HCT116 (cell line): ENCODE measurements around the gene CEND1. TPM values are rescaled to one million over a fixed set of nuclear protein-coding genes. Genes with fewer than 3 reads are reported as not detected.

Experiments
- ATAC-seq: fragments of 200-7000 bp; cut with Tn5 transposase; 2 replicates; pipeline ENCODE4 v1.9.1; 2020; ENCODE audit warnings: mild to moderate bottlenecking, moderate library complexity
- BruUV-seq: library from RNA; stranded (reverse); fragments of 400-500 nt; replicated peaks from 2 replicates; lab custom pipeline; 2021; lab: Mats Ljungman, UMichigan
- CTCF ChIA-PET: fragments of 300-600 bp; sonication (Branson Sonifier 250); formaldehyde crosslinking; loops from one replicate; lab custom pipeline; 2021; ENCODE audit warnings: antibody characterized with exemption; lab: Charles Lee
- POLR2A ChIA-PET: fragments of 300-600, 350-600 bp; sonication (Branson Sonifier 250); formaldehyde crosslinking; loops from one replicate; lab custom pipeline; 2021; ENCODE audit warnings: antibody characterized with exemption; lab: Charles Lee
- RAD21 ChIA-PET, 2 experiments: fragments of 300-600 bp; sonication (Branson Sonifier 250); formaldehyde crosslinking; loops; one replicate each; lab custom pipeline; 2023; ENCODE audit warnings: low total read pairs in 2 of 2; ENCODE audit not compliant: uncharacterized antibody in 2 of 2, unreplicated experiment in 2 of 2, low non-redundant PET in 1 of 2; lab: Charles Lee
- DNase-seq: peaks from one replicate; pipeline ENCODE4 v3.0.0-alpha.2; 2010; ENCODE audit warnings: low read depth, low spot score
- H2AFZ ChIP-seq: fragments of 200-600 bp; shearing (Covaris generic), sonication (generic); 2 replicates; pipeline ENCODE4 v1.6.1; 2017; ENCODE audit warnings: low read depth, mixed run types, mixed read lengths, antibody characterized with exemption, low read length; ENCODE audit not compliant: poor library complexity, severe bottlenecking
- H3K27ac ChIP-seq: 2 replicates; pipeline ENCODE4 v1.5.1; 2012; ENCODE audit warnings: low read depth, low read length
- H3K27me3 ChIP-seq: fragments of 200-600 bp; sonication (generic); 2 replicates; pipeline ENCODE4 v1.6.1; 2016; ENCODE audit warnings: mixed run types, low read length, mixed read lengths; ENCODE audit not compliant: insufficient read depth
- H3K36me3 ChIP-seq, 2 experiments: fragments of 200-500 bp in 1 of 2; fragments of 200-600 bp in 1 of 2; sonication (Bioruptor generic) in 1 of 2; sonication (generic) in 1 of 2; 2 replicates each; pipeline versions ENCODE4 v1.5.1 to v1.6.1; 2014 to 2016; ENCODE audit warnings: low read length in 2 of 2, inconsistent platforms in 1 of 2, mixed read lengths in 1 of 2, mixed run types in 1 of 2; ENCODE audit not compliant: insufficient read depth in 2 of 2, control insufficient read depth in 1 of 2
- H3K4me1 ChIP-seq, 2 experiments: fragments of 200-600 bp in 1 of 2; sonication (generic) in 1 of 2; 2 replicates each; pipeline versions ENCODE4 v1.5.1 to v1.6.1; 2012 to 2017; ENCODE audit warnings: low read length in 2 of 2, inconsistent platforms in 1 of 2, mild to moderate bottlenecking in 1 of 2, mixed read lengths in 1 of 2, mixed run types in 1 of 2, moderate library complexity in 1 of 2; ENCODE audit not compliant: insufficient read depth in 2 of 2, control insufficient read depth in 1 of 2
- H3K4me2 ChIP-seq: fragments of 200-600 bp; sonication (generic); 2 replicates; pipeline ENCODE4 v1.6.1; 2017; ENCODE audit warnings: mixed run types, low read length, mixed read lengths
- H3K4me3 ChIP-seq, 2 experiments: fragments of 200-600 bp in 1 of 2; sonication (generic) in 1 of 2; replicated peaks in 1 of 2; 2 replicates each; pipeline ENCODE4 v1.5.1; 2011 to 2016; ENCODE audit warnings: low read length in 2 of 2, control low read depth in 1 of 2, low read depth in 1 of 2, mild to moderate bottlenecking in 1 of 2, mixed read lengths in 1 of 2, mixed run types in 1 of 2
- H3K79me2 ChIP-seq: fragments of 200-600 bp; sonication (generic); 2 replicates; pipeline ENCODE4 v1.6.1; 2017; ENCODE audit warnings: mild to moderate bottlenecking, mixed run types, low read length, moderate library complexity, mixed read lengths; ENCODE audit not compliant: insufficient read depth
- H3K9ac ChIP-seq: fragments of 200-600 bp; sonication (generic); 2 replicates; pipeline ENCODE4 v1.6.1; 2016; ENCODE audit warnings: low read length, mixed read lengths
- H3K9me2 ChIP-seq: fragments of 200-600 bp; sonication (generic), shearing (Covaris generic); 2 replicates; pipeline ENCODE4 v1.6.1; 2017; ENCODE audit warnings: mixed run types, mild to moderate bottlenecking, moderate library complexity; ENCODE audit not compliant: insufficient read depth
- H3K9me3 ChIP-seq, 2 experiments: fragments of 200-500 bp in 1 of 2; fragments of 200-600 bp in 1 of 2; sonication (Bioruptor generic) in 1 of 2; sonication (generic) in 1 of 2; 2 replicates each; pipeline ENCODE4 v1.6.1; 2014 to 2017; ENCODE audit warnings: low read length in 2 of 2, mixed read lengths in 2 of 2, inconsistent platforms in 1 of 2, low read depth in 1 of 2, mild to moderate bottlenecking in 1 of 2, mixed run types in 1 of 2, moderate library complexity in 1 of 2; ENCODE audit not compliant: control insufficient read depth in 1 of 2, insufficient read depth in 1 of 2
- H4K20me1 ChIP-seq: fragments of 200-600 bp; sonication (generic), shearing (Covaris generic); 2 replicates; pipeline ENCODE4 v1.6.1; 2017; ENCODE audit warnings: mixed run types, mild to moderate bottlenecking, moderate library complexity; ENCODE audit not compliant: insufficient read depth
- CBX3 ChIP-seq: IDR thresholded peaks from 2 replicates; pipeline ENCODE4 v1.6.1; 2012; ENCODE audit warnings: low read depth
- CEBPB ChIP-seq: IDR thresholded peaks from 2 replicates; pipeline ENCODE4 v1.6.1; 2012; ENCODE audit warnings: low read depth
- EGR1 ChIP-seq: IDR thresholded peaks from 2 replicates; pipeline ENCODE4 v1.6.1; 2012; ENCODE audit warnings: low read depth
- FOSL1 ChIP-seq: IDR thresholded peaks from 2 replicates; pipeline ENCODE4 v1.6.1; 2012; ENCODE audit warnings: low read depth
- POLR2AphosphoS5 ChIP-seq: IDR thresholded peaks from 2 replicates; pipeline ENCODE4 v1.6.1; 2011; ENCODE audit warnings: mild to moderate bottlenecking, low read depth, low read length, moderate library complexity
- RAD21 ChIP-seq: IDR thresholded peaks from 2 replicates; pipeline ENCODE4 v1.6.1; 2012; ENCODE audit warnings: low read depth, mild to moderate bottlenecking
- SIN3A ChIP-seq: IDR thresholded peaks from 2 replicates; pipeline ENCODE4 v1.6.1; 2012; ENCODE audit warnings: low read depth
- SP1 ChIP-seq: IDR thresholded peaks from 2 replicates; pipeline ENCODE4 v1.6.1; 2012; ENCODE audit warnings: low read depth
- ZFX ChIP-seq: fragments of 450-650 bp; IDR thresholded peaks from 2 replicates; pipeline ENCODE4 v1.6.1; 2017
- ZNF274 ChIP-seq: fragments of 200-500 bp; sonication (Bioruptor generic); IDR thresholded peaks from 2 replicates; pipeline ENCODE4 v1.6.1; 2014; ENCODE audit warnings: mild to moderate bottlenecking, low read depth, low read length, inconsistent platforms
- intact Hi-C: fragments of 100-400 bp; cut with micrococcal nuclease; formaldehyde crosslinking; loops from 2 replicates; pipeline ENCODE4 v1.10.0; 2022
- total RNA-seq: library from RNA; stranded (reverse); gene quantifications from one replicate; pipeline ENCODE4 v1.2.1, GENCODE V29; 2021; ENCODE audit not compliant: unreplicated experiment
- TF ChIP-seq, protein P1 (sequence below), 3 experiments: fragments of 200-600 bp in 1 of 3; sonication (generic) in 1 of 3; IDR thresholded peaks in 2 of 3; conservative IDR thresholded peaks in 1 of 3; 2 replicates each; pipeline ENCODE4 v1.5.1; 2012 to 2017; ENCODE audit warnings: low read depth in 2 of 3, low read length in 2 of 3, antibody characterized with exemption in 1 of 3, borderline replicate concordance in 1 of 3, control low read depth in 1 of 3, mild to moderate bottlenecking in 1 of 3, mixed read lengths in 1 of 3, mixed run types in 1 of 3, moderate library complexity in 1 of 3; ENCODE audit not compliant: insufficient read depth in 1 of 3
- TF ChIP-seq, protein P2 (sequence below): IDR thresholded peaks from 2 replicates; pipeline ENCODE4 v1.6.1; 2012; ENCODE audit warnings: low read depth

The CEND1 gene
- total RNA-seq, 1 experiment from 2014 or later, result 0.27 TPM

DNA sequence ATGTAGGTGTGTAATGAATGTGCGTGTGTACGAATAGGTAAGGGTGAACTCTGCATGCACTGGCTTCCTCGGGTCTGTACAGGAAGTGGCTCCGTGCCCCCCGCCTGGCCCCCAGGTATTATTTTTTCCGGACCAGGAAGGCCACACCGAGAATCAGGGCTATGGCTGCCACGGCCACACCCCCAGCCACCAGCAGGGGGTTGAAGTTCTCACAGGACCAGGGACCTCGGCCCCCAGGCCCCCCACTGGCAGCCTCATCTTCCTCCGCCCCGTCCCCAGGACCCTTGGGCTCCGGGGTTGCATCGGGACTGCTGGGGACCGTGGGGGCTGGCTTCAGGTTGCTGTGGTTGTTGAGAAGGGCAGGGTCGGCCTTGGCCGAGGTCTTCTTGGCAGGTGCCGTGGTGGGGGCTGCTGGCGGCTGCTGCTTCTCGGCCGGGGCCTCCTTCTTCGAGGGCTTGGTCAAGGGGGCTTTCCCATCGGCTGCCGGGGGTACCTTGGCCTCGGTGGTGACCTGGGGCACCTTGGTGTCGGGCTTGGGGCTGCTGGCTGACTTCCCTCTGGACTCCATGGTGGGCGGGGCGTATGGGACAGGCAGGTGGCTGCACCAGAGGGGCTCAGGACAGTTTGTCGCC, 1.8 kb downstream of the CEND1 start:
- intact Hi-C loops, result no loop called here
- BruUV-seq, result no TSS peak
- no peak for ATAC-seq
- H3K4me2 ChIP-seq, result no peak overlapping the region
- no peaks in the 10 kb centered on the region for H3K79me2 ChIP-seq
- no peaks in the 10 kb centered on the region for H3K9me3 ChIP-seq
- no peak for DNase-seq
- H3K4me3 ChIP-seq, result no peak overlapping the region
- H3K9me2 ChIP-seq, result no peaks in the 10 kb centered on the region
- H3K9ac ChIP-seq, result no peak overlapping the region
- H3K4me1 ChIP-seq, result peaks cover 13 to 25% of the 10 kb centered on the region in 2 experiments
- H2AFZ ChIP-seq, result no peak overlapping the region
- no peak for TF ChIP-seq POLR2AphosphoS5
- TF ChIP-seq FOSL1, result no peak
- TF ChIP-seq, protein P1, sequence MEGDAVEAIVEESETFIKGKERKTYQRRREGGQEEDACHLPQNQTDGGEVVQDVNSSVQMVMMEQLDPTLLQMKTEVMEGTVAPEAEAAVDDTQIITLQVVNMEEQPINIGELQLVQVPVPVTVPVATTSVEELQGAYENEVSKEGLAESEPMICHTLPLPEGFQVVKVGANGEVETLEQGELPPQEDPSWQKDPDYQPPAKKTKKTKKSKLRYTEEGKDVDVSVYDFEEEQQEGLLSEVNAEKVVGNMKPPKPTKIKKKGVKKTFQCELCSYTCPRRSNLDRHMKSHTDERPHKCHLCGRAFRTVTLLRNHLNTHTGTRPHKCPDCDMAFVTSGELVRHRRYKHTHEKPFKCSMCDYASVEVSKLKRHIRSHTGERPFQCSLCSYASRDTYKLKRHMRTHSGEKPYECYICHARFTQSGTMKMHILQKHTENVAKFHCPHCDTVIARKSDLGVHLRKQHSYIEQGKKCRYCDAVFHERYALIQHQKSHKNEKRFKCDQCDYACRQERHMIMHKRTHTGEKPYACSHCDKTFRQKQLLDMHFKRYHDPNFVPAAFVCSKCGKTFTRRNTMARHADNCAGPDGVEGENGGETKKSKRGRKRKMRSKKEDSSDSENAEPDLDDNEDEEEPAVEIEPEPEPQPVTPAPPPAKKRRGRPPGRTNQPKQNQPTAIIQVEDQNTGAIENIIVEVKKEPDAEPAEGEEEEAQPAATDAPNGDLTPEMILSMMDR (IDR thresholded peaks at IDR 0.05 in 2 of 3, conservative IDR thresholded peaks at IDR 0.05 in 1 of 3; ENCODE audit: borderline replicate concordance in 1 of 3, insufficient read depth in 1 of 3, low read depth in 2 of 3, low read length in 2 of 3), result peak in 2 of 3 experiments; percentile 12 to 17; a peak in 1 of 6 replicates
- RAD21 ChIA-PET, result no interaction called here
- peaks cover 0 to 4% of the 10 kb centered on the region in 2 experiments; a peak in 1 of 4 replicates for H3K36me3 ChIP-seq
- H4K20me1 ChIP-seq, result no peaks in the 10 kb centered on the region
- no peak overlapping the region for H3K27ac ChIP-seq
- POLR2A ChIA-PET, result no interaction called here
- CTCF ChIA-PET, result no interaction called here
- no peaks in the 10 kb centered on the region for H3K27me3 ChIP-seq

- Histone ChIP-seq H3K36me3 (no peaks in the 10 kb centered on the region), H3K27me3 (no peaks in the 10 kb centered on the region), H3K4me2 (no peak overlapping the region), H3K79me2 (no peaks in the 10 kb centered on the region), H3K27ac (no peak overlapping the region; the same call in 1 of the 2 replicates), H4K20me1 (no peaks in the 10 kb centered on the region), H3K4me3 (no peak overlapping the region), H3K9me2 (no peaks in the 10 kb centered on the region), H3K9me3 (no peaks in the 10 kb centered on the region), H3K4me1 (peaks cover 21 to 34% of the 10 kb centered on the region in 2 experiments)
- ChIA-PET RAD21 (no interaction called here), CTCF (no interaction called here)
- intact Hi-C loops, result no loop called here
- BruUV-seq, result no TSS peak
- DNase-seq (no peak), ATAC-seq (no peak)
- no peak for TF ChIP-seq EGR1
- no peak for TF ChIP-seq CEBPB
- TF ChIP-seq CBX3, result no peak
- TF ChIP-seq ZNF274, result no peak
- no peak for TF ChIP-seq SP1
- TF ChIP-seq, protein P2, sequence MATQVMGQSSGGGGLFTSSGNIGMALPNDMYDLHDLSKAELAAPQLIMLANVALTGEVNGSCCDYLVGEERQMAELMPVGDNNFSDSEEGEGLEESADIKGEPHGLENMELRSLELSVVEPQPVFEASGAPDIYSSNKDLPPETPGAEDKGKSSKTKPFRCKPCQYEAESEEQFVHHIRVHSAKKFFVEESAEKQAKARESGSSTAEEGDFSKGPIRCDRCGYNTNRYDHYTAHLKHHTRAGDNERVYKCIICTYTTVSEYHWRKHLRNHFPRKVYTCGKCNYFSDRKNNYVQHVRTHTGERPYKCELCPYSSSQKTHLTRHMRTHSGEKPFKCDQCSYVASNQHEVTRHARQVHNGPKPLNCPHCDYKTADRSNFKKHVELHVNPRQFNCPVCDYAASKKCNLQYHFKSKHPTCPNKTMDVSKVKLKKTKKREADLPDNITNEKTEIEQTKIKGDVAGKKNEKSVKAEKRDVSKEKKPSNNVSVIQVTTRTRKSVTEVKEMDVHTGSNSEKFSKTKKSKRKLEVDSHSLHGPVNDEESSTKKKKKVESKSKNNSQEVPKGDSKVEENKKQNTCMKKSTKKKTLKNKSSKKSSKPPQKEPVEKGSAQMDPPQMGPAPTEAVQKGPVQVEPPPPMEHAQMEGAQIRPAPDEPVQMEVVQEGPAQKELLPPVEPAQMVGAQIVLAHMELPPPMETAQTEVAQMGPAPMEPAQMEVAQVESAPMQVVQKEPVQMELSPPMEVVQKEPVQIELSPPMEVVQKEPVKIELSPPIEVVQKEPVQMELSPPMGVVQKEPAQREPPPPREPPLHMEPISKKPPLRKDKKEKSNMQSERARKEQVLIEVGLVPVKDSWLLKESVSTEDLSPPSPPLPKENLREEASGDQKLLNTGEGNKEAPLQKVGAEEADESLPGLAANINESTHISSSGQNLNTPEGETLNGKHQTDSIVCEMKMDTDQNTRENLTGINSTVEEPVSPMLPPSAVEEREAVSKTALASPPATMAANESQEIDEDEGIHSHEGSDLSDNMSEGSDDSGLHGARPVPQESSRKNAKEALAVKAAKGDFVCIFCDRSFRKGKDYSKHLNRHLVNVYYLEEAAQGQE, result no peak
- no peak for TF ChIP-seq RAD21
- TF ChIP-seq ZFX, result no peak
- no peak for TF ChIP-seq SIN3A
- TF ChIP-seq, all 23 proteins: peak for 0
- Histone ChIP-seq H2AFZ (no peak overlapping the region), H3K9ac (no peak overlapping the region)
- POLR2A ChIA-PET, result no interaction called here
Measured at GRCh38 chr11:787084-787675, 2.7 kb downstream of the CEND1 start.
